GM12801 (cell line): Measurements from ENCODE around the gene SLBP.

ENCODE experiments used
- TF ChIP-seq, protein P1 (sequence below): IDR thresholded peaks from one replicate; pipeline ENCODE4 v1.5.1; 2011; ENCODE audit warnings: control low read depth; ENCODE audit not compliant: insufficient read length; ENCODE audit errors: extremely low read depth

Gene SLBP

DNA sequence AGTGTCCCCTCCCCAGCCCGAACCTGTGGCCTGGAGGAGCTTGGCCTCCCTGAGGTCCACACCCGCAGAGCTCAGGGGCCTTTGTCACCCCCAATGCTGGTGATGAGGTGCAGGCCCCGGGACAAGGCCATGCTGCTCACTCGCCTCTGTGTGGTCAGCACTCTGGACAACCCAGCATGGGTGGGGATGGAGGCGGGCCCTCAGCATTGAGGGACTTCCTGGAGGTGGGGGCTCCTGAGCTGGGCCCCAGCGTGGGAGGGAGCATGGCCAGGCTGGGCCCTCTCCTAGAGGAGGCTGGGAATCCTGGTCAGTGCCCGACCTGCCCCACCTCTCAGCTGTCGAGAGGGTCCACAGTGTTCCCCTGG, 39.8 kb upstream of the SLBP start:
- TF ChIP-seq, protein P1, sequence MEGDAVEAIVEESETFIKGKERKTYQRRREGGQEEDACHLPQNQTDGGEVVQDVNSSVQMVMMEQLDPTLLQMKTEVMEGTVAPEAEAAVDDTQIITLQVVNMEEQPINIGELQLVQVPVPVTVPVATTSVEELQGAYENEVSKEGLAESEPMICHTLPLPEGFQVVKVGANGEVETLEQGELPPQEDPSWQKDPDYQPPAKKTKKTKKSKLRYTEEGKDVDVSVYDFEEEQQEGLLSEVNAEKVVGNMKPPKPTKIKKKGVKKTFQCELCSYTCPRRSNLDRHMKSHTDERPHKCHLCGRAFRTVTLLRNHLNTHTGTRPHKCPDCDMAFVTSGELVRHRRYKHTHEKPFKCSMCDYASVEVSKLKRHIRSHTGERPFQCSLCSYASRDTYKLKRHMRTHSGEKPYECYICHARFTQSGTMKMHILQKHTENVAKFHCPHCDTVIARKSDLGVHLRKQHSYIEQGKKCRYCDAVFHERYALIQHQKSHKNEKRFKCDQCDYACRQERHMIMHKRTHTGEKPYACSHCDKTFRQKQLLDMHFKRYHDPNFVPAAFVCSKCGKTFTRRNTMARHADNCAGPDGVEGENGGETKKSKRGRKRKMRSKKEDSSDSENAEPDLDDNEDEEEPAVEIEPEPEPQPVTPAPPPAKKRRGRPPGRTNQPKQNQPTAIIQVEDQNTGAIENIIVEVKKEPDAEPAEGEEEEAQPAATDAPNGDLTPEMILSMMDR: no peak

DNA sequence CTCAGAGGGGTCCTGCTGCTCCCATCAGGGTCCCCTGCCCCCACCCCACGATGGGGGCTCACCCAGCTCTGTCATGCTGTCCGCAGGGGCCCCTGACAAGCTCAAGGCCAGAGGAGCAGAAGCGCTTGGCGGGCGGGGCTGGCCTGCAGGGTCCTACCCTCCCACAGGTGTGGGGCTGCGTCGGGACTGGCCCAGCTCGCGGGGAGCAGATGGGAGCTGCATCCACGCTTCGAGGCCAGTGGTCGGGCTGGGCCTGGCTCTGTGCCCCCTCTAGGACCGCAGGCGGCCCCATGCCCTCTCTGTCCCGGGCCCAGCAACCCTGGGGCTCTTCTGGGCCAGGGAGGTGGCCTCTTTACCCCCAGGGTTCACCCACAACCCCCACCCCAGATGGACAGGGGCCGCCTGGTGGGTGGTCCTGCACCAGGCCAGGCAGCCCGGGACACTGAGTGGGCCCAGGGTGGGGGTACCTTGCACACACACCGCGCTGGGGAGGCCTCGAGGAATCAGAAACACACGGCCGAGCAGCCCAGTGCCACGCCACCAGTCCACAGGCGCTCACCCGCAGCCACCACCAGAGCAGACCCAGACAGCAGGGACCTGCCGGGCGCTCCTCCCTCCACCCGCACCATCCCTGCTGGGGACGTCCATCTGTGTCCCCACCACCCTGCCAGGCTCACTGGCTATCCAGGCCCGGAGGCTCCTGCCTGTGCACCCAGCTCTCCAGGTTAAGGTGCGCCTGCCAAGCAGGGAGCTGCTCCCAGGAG, 39.2 kb upstream of the SLBP start:
- TF ChIP-seq, protein P1: no peak

DNA sequence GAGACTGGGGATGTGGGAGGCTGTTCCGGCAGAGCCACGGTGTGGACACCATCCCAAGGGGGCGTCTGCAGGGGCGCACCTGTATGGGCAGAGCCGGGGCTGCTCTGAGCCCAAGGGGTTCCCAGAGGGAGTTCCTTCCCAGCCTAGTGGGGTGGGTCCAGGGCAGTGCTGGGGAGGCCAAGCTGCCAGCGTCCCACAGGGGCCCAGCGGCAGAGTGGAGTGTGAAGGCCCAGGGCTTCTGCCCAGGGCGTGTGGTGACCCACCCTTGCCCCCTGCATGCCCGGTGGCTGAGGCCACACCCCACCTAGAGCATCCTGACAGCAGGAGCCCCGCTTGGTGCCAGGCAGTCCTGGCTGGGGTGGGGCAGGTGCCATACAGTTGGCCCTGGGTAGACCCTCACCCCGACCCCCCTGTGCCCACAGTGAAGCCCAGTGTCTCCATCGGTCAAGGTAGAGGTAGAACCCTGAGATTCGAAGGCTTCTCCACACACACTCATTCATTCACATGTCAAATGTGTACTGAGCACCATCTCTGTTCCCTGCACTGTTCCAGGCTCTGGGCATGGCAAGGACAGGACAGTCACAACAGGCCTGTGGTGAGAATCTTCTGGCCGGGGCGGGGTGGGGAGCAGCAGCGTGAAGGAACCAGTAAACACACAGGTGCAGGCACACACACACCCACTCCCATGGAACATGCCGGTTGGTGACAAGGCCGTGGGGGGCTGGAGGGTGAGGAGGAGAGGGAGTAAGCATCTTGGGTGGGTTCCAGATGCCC, 38.4 kb upstream of the SLBP start:
- TF ChIP-seq, protein P1: no peak

DNA sequence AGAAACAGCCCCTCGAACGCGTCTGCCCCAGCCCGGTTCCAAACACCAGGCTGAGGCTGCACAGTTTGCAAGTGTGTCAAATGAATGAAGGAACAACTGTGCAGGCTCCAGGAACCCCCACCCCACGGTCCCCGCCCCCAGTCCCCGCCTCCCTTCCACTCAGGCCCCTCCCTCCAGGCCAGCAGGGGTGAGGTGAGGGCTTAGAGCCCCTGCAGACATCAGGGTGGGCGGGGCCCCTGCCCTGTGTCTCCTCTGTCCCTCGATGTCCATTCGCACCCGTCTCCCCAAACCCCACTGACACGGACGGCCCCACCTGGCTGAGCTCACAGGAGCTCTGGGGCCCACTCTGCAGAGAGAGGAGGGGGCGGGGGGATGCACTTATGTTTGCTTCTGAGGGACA, 37.7 kb upstream of the SLBP start:
- TF ChIP-seq, protein P1: no peak

DNA sequence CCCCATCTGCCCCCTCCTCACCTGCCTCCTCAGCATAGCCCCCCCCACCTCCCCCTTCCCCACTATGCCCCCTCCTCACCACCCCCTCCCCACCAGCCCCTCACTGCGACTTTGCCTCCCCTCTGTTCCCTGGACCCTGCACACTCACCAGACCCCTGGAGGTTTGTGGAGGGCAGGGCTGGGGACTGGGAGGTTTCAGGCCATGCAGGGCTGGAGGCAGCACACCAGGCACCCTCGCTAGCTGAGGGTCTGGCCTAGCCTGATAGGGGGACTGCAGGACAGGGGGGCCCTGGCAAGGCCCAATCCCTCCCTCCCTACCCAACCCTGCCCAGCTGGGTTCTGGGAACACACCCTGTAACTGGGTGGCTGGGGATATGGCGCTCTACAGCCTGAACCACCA, 37.3 kb upstream of the SLBP start:
- TF ChIP-seq, protein P1: no peak

DNA sequence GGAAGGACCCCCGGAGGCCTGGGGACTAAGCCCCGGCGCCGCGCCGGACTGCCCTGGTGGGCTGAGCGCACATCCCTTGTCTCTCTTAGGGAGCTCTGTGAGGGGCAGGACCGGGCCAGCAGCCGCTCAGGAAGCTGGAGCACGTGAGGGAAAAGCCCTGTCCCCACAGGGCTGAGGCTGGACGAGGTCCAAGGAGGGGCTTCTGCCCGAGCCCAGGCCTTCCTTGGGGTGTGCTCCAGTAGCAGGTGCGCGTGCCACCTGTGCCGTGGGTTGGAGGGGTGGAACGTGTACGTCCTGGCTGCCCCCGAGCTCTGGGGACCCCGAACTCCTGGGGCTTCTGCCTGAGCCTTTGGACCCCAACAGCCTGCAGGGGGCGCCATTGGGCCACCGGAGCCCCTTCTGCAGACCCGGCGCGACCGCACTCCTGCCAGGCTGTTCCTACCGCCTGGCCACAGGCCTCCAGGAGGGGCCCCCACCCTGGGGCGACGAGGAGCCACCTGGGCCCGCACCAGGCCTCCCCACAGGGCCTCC, 36.4 kb upstream of the SLBP start:
- TF ChIP-seq, protein P1: no peak

DNA sequence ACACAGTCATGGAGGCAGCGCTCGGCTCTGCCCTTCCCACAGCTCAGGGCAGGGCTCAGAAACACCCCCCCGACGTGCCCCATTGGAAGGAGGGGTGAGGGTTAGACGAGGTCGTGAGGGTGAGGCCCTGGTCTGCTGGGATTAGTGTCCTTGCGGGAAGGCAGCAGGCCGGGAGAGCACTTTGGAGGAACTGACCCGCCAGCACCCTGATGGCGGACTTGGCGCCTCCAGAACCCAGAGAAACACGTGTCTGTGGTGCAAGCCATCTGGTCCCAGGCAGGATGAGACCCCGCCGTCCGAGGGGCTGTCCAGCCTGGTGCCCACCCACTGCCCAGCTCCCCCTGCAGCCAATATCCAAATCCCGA, 35.5 kb upstream of the SLBP start:
- TF ChIP-seq, protein P1: no peak
